Adrenal gland (tissue), 12 donors: ENCODE measurements around the gene FAM43A. TPM values are rescaled to one million over a fixed set of nuclear protein-coding genes. Genes with fewer than 3 reads are reported as not detected.

ENCODE experiments used
- DNase-seq, 7 donors: peaks; one replicate each; pipeline ENCODE4 v3.0.0-alpha.2; 2019 to 2020
- H3K27ac ChIP-seq, 5 donors: fragments of 200-600 bp; sonication (generic) in 4 of 5; 1 replicate in 3 of 5; 2 replicates in 2 of 5; pipeline versions ENCODE4 v1.5.1 to v1.8.0; 2016 to 2020; ENCODE audit warnings: mild to moderate bottlenecking in 1 of 5
- H3K27me3 ChIP-seq: fragments of 200-600 bp; 2 replicates; pipeline ENCODE4 v1.8.0; 2021
- H3K36me3 ChIP-seq, 2 donors: fragments of 200-600 bp; replicated peaks in 1 of 2; 1 replicate in 1 of 2; 2 replicates in 1 of 2; pipeline versions ENCODE4 v1.5.1 to v1.8.0; 2018 to 2022
- H3K4me1 ChIP-seq, 2 donors: fragments of 200-600 bp; replicated peaks in 1 of 2; 1 replicate in 1 of 2; 2 replicates in 1 of 2; pipeline versions ENCODE4 v1.5.1 to v1.8.0; 2018 to 2021
- H3K4me3 ChIP-seq, 4 donors: fragments of 200-600 bp; sonication (generic) in 3 of 4; one replicate each; pipeline ENCODE4 v1.5.1; 2016 to 2018
- H3K9me3 ChIP-seq, 3 donors: fragments of 200-600 bp; sonication (generic) in 1 of 3; replicated peaks in 1 of 3; 1 replicate in 2 of 3; 2 replicates in 1 of 3; pipeline versions ENCODE4 v1.5.1 to v1.8.0; 2016 to 2021
- CTCF ChIP-seq, 6 experiments: fragments of 450-650 bp in 4 of 6; fragments of 200-600 bp in 2 of 6; sonication (generic) in 1 of 6; IDR thresholded peaks; 1 replicate in 5 of 6; 2 replicates in 1 of 6; pipeline versions ENCODE4 v1.5.1 to v1.8.0; 2016 to 2021; ENCODE audit warnings: antibody characterized with exemption in 6 of 6, mild to moderate bottlenecking in 2 of 6, moderate library complexity in 1 of 6
- POLR2A ChIP-seq, 2 donors: fragments of 450-650 bp; IDR thresholded peaks; one replicate each; pipeline ENCODE4 v1.6.1; 2017; ENCODE audit warnings: antibody characterized with exemption in 2 of 2, mild to moderate bottlenecking in 2 of 2, moderate library complexity in 1 of 2
- WGBS, 4 donors: extraction: QIAGEN DNeasy Blood & Tissue Kit in 2 of 4; methylation state at CpG; one replicate each; pipeline versions ENCODE4 v1.1.5 to v1.1.7; 2013 to 2017; 5-methylcytosine and 5-hydroxymethylcytosine counted together
- intact Hi-C, 2 donors: fragments of 100-400 bp; cut with DNase I; formaldehyde crosslinking; loops; one replicate each; pipeline versions ENCODE4 v1.14.1 to v1.15.0; 2022 to 2023
- polyA plus RNA-seq, 3 donors: library from polyadenylated mRNA; stranded (reverse); fragments of 200-250 nt in 2 of 3; fragments of 350-450 nt in 1 of 3; fragmentation: Illumina TruSeq in 1 of 3; extraction: RNeasy Lipid Tissue Mini Kit (QIAGEN cat#74804) in 1 of 3; gene quantifications; one replicate each; pipeline ENCODE4 v1.2.3, GENCODE V29; 2013 to 2014
- total RNA-seq, 9 donors: library from RNA; depleted of rRNA in 4 of 9; stranded (reverse); fragments of >200 nt in 4 of 9; fragments of 120-200 nt in 1 of 9; fragmentation: NEBNext Ultra II Directional in 1 of 9; extraction: Animal tissue kit (Norgen Biotek cat#: 25700) in 1 of 9; gene quantifications; one replicate each; pipeline versions ENCODE4 v1.1.0 to v1.2.4, GENCODE V29; 2013 to 2023
- donor health status: healthy with polysubstance abuse.
- donor health status: Bipolar disorder and iron deficiency.
- donor health status: DM: yes; HTN: yes; CAD: no.
- donor health status: DM: no; HTN: no; CAD: no.
- donor health status: DM: no; HTN: no; CAD: no.
- donor health status: DM: yes; HTN: yes; CAD: no.

FAM43A gene
- total and polyA plus RNA-seq, 12 donors: 0.99 to 18.7 (median 7.3) TPM

GRCh38 chr3:194675081-194675640, 10.5 kb upstream of the FAM43A start:
- Histone ChIP-seq H3K9me3 (no peaks in the 10 kb centered on the region), H3K36me3 (no peaks in the 10 kb centered on the region), H3K4me1 (peaks cover 3 to 16% of the 10 kb centered on the region in 2 donors), H3K27ac (no peak overlapping the region), H3K27me3 (no peaks in the 10 kb centered on the region), H3K4me3 (no peak overlapping the region)
- intact Hi-C loops: no loop called here
- TF ChIP-seq CTCF (IDR thresholded peaks at IDR 0.05) (no peak), POLR2A (IDR thresholded peaks at IDR 0.05) (no peak)
- DNase-seq: no peak
- 43 to 52% (median 45%) methylated on average over 12 of the region's 12 CpGs for WGBS, 4 donors

DNA sequence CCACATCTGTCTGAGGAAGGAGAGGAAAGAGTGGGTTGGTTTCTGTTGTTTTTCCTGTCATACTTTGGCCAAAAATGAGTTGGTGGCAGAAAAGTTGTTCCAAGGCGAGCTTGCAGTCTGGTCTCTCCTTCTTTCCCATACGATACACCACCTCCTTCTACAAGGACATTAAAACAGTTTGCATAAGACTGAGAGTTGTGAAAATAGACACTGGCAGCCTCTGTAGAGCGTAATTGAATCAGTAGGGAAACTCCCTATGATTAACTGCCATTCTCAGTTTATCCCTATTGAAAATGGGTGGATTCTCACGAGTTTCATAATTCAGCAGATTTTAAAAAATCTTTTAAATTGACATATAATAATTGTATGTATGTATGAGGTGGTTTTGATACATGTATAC, 10.0 kb upstream of the FAM43A start:
- no peaks in the 10 kb centered on the region for H3K27me3 ChIP-seq
- DNase-seq: no peak
- no peak overlapping the region for H3K27ac ChIP-seq
- intact Hi-C loops: loop anchor here in 1 of 2 donors (2.0 kb wide), 1 partner anchor 585 kb away; no protein-coding TSS in a partner anchor
- H3K4me3 ChIP-seq: no peak overlapping the region
- H3K9me3 ChIP-seq: no peaks in the 10 kb centered on the region
- H3K4me1 ChIP-seq: peaks cover 3 to 11% of the 10 kb centered on the region in 2 donors
- WGBS, 4 donors: 28 to 45% (median 40%) methylated on average over 4 of the region's 4 CpGs
- no peaks in the 10 kb centered on the region for H3K36me3 ChIP-seq
- TF ChIP-seq CTCF (IDR thresholded peaks at IDR 0.05) (no peak), POLR2A (IDR thresholded peaks at IDR 0.05) (no peak)

DNA sequence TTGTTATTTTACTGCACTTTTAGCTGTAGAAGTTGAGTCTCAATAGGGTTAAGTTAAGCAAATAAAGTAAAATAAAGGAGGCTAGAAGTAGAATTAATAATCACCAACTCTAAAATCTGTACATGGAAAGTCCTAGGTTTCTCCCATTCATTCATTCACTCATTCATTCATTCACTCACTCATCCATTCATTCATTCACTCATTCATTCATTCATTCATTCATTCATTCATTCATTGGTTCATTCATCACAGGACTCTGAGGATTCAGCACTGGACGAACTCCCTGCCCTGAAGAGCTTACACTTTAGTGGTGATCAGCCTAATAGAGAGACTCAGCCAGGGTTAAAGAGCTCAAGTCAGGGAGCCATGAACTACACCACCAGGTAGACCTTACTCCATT, 9.2 kb upstream of the FAM43A start:
- Histone ChIP-seq H3K27me3 (no peaks in the 10 kb centered on the region), H3K4me1 (peaks cover 0 to 3% of the 10 kb centered on the region in 2 donors), H3K27ac (no peak overlapping the region), H3K36me3 (no peaks in the 10 kb centered on the region), H3K9me3 (no peaks in the 10 kb centered on the region), H3K4me3 (no peak overlapping the region)
- 53 to 70% (median 66%) methylated on average over 1 of the region's 1 CpG for WGBS, 4 donors
- no peak for DNase-seq
- TF ChIP-seq CTCF (IDR thresholded peaks at IDR 0.05): no peak
- TF ChIP-seq POLR2A (IDR thresholded peaks at IDR 0.05): no peak
- intact Hi-C loops: loop anchor here in 1 of 2 donors (2.0 kb wide), 1 partner anchor 584 kb away; no protein-coding TSS in a partner anchor

DNA sequence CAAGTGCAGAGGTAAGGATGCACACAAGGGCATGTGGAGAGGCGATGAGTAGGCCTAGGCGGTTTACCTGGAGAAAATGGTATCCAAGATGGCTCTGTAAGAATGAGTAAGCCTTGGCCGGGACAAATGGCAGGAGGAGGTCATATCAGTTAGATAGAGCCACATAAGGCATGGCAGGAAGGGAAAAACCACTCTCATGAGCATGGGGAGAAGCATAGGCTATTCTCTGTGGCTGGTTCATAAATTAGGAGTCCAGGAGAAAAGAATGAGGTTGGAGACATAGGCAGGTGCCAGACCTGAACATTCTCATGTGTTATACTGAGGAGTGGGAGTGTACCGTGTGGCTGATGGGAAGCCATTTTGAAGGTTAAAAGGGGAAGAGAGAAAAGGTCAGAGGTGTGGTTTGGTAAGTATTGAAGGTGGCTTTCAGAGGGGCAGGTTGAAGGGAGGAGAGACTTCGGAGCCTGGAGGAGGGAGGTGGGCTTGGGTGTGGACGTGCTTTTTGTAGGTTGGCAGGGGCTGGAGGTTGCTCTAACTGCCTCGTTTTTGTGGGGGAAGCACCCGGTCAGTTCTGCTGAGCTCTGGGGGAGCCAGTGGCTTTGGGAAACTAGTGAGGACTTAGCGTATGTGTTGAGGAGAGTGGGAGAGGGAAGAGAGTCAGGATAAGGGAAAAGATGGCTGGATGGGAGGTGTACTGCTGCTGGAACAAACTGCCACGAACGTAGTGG, 4.6 kb upstream of the FAM43A start:
- peaks cover 0 to 16% of the 10 kb centered on the region in 2 donors for H3K4me1 ChIP-seq
- H3K27ac ChIP-seq: no peak overlapping the region
- H3K9me3 ChIP-seq: no peaks in the 10 kb centered on the region
- TF ChIP-seq POLR2A (IDR thresholded peaks at IDR 0.05) (no peak), CTCF (IDR thresholded peaks at IDR 0.05) (no peak)
- no peak overlapping the region for H3K4me3 ChIP-seq
- WGBS, 4 donors: 64 to 72% (median 67%) methylated on average over 11 of the region's 11 CpGs
- DNase-seq: no peak
- no peaks in the 10 kb centered on the region for H3K36me3 ChIP-seq
- intact Hi-C loops: loop anchor here in 1 of 2 donors (5.0 to 10.0 kb wide), 2 partner anchors 426 to 844 kb away; no protein-coding TSS in a partner anchor
- H3K27me3 ChIP-seq: no peaks in the 10 kb centered on the region
